Panc1 (cell line): ENCODE measurements around the gene TCP11X1. TPM values are rescaled to one million over a fixed set of nuclear protein-coding genes. Genes with fewer than 3 reads are reported as not detected.
"Not testable (repeated sequence)": the region's sequence is repeated elsewhere in the genome, so short reads cannot be mapped to it uniquely, and the experiment has no call there.

Experiments used
- ATAC-seq: fragments of 200-7000 bp; cut with Tn5 transposase; 2 replicates; pipeline ENCODE4 v1.9.1; 2020; ENCODE audit warnings: mild to moderate bottlenecking, moderate library complexity
- BruUV-seq: library from RNA; stranded (reverse); fragments of 400-500 nt; replicated peaks from 2 replicates; lab custom pipeline; 2021; lab: Mats Ljungman, UMichigan
- CTCF ChIA-PET: fragments of 300-600 bp; sonication (Branson Sonifier 250); formaldehyde crosslinking; loops from one replicate; lab custom pipeline; 2022; ENCODE audit warnings: antibody characterized with exemption; lab: Charles Lee
- POLR2A ChIA-PET: fragments of 300-600 bp; sonication (Branson Sonifier 250); formaldehyde crosslinking; loops from one replicate; lab custom pipeline; 2022; ENCODE audit warnings: antibody characterized with exemption; lab: Charles Lee
- DNase-seq: peaks from one replicate; pipeline ENCODE4 v3.0.0-alpha.2; 2010; ENCODE audit warnings: low read depth, low spot score
- H3K27ac ChIP-seq: 2 replicates; pipeline ENCODE4 v1.5.1; 2011; ENCODE audit warnings: mild to moderate bottlenecking, low read length, inconsistent platforms
- H3K27me3 ChIP-seq: fragments of 200-500 bp; sonication (Bioruptor generic); 2 replicates; pipeline ENCODE4 v1.6.0; 2014; ENCODE audit warnings: low read length, inconsistent platforms; ENCODE audit not compliant: control insufficient read depth, insufficient read depth
- H3K36me3 ChIP-seq: fragments of 200-500 bp; sonication (Bioruptor generic); 2 replicates; pipeline ENCODE4 v1.5.1; 2014; ENCODE audit warnings: inconsistent platforms, mild to moderate bottlenecking, low read length, moderate library complexity; ENCODE audit not compliant: control insufficient read depth, insufficient read depth
- H3K4me1 ChIP-seq: 2 replicates; pipeline ENCODE4 v1.5.1; 2011; ENCODE audit warnings: inconsistent platforms, mild to moderate bottlenecking, low read length, moderate library complexity; ENCODE audit not compliant: control insufficient read depth, insufficient read depth
- H3K4me3 ChIP-seq, 2 experiments: 2 replicates each; pipeline ENCODE4 v1.5.1; 2011 to 2012; ENCODE audit warnings: low read depth in 2 of 2, low read length in 2 of 2, mild to moderate bottlenecking in 2 of 2, inconsistent platforms in 1 of 2, moderate library complexity in 1 of 2
- H3K9me3 ChIP-seq: fragments of 200-500 bp; sonication (Bioruptor generic); 2 replicates; pipeline ENCODE4 v1.5.1; 2014; ENCODE audit warnings: low read depth, mild to moderate bottlenecking, inconsistent platforms, low read length, moderate library complexity; ENCODE audit not compliant: control insufficient read depth, insufficient read depth
- in situ Hi-C: cut with HindIII; loops from 2 replicates; pipeline ENCODE4 v1.10.0; 2016; ENCODE audit warnings: low sequenced_read_pairs, low pct_unique_long_range_greater_than_20kb
- intact Hi-C: fragments of 100-400 bp; cut with micrococcal nuclease; formaldehyde crosslinking; loops from one replicate; pipeline ENCODE4 v1.10.0; 2022; ENCODE audit not compliant: unreplicated experiment
- total RNA-seq: library from RNA; stranded (reverse); gene quantifications from one replicate; pipeline ENCODE4 v1.2.1, GENCODE V29; 2021; ENCODE audit not compliant: unreplicated experiment

The TCP11X1 gene
- total RNA-seq, 1 experiment from 2014 or later: not detected

GRCh38 chrX:102240265-102240664, 25.2 kb downstream of the TCP11X1 start:
- H3K27me3 ChIP-seq, in situ Hi-C loops, H3K36me3 ChIP-seq, H3K4me1 ChIP-seq, DNase-seq, H3K9me3 ChIP-seq, H3K27ac ChIP-seq, H3K4me3 ChIP-seq, ATAC-seq, BruUV-seq, POLR2A ChIA-PET, intact Hi-C loops, CTCF ChIA-PET: not testable (repeated sequence)

DNA sequence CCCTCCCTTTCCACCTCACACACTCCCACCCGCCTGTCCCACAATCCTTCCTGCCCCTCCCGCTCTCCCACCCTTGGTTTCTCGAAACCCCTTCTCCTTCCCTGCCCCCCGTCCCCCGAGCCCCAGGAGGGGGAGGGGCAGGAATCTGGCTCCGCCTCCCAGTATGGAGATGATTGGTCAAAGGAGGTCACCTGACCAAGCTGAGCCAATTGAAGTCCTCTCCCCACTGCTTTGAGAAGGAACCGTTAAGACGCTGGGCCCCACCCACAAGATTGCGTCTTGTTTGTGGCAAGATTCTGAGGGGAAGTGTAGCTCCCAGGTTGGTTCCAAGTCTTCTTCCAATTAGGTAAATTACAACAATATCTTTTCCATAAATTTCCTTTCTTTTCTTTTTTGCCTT, 31.8 kb downstream of the TCP11X1 start, which contains the start of gene NXF2:
Gene NXF2 (plus strand): TSS at position 275 of the 400 bp plus-strand sequence. CDS start 59,912 bp downstream, outside the sequence.
- H3K36me3 ChIP-seq, DNase-seq, BruUV-seq, intact Hi-C loops, ATAC-seq, H3K4me1 ChIP-seq, H3K4me3 ChIP-seq, H3K9me3 ChIP-seq, CTCF ChIA-PET, in situ Hi-C loops, H3K27me3 ChIP-seq, H3K27ac ChIP-seq: not testable (repeated sequence)
- POLR2A ChIA-PET: interaction anchor here (0.6 kb wide), 1 partner anchor 364 kb away, joined by 4 read pairs; no protein-coding TSS in a partner anchor

DNA sequence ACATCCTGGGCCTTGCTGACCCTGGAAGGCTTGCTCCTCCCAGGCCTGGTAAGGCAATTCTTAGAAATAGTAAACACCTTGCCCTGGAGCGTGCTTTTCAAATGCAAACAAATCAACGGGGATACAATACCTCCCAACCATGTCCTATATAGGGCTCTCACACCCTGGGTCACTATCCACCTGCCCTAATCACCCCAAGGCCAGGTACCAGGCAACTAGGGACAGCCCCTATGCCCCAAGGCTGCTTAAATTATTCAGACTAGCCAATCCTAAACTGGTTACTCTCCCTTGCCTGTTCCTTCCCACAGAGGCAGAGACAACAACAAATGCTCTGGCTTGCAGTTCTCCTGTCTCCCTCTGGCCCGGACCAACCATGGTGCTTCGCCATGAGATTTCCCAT, 57.1 kb downstream of the TCP11X1 start:
- H3K9me3 ChIP-seq, intact Hi-C loops, CTCF ChIA-PET, H3K27ac ChIP-seq, BruUV-seq, H3K36me3 ChIP-seq, in situ Hi-C loops, H3K4me1 ChIP-seq, DNase-seq, ATAC-seq, H3K27me3 ChIP-seq, H3K4me3 ChIP-seq, POLR2A ChIA-PET: not testable (repeated sequence)

Other genes with a start within 250 kb of the TCP11X1 start
- gene TCEAL2, start 89.6 kb upstream of the TCP11X1 start, total RNA-seq: not detected
- gene TCEAL6, start 72.8 kb upstream of the TCP11X1 start, total RNA-seq: not detected
- gene BEX5, start 59.3 kb upstream of the TCP11X1 start, total RNA-seq: 0.21 TPM
- gene NXF2, start 31.9 kb downstream of the TCP11X1 start, total RNA-seq: not detected
- gene NXF2B, start 224.7 kb downstream of the TCP11X1 start, total RNA-seq: not detected